ENCODE data around the gene EXOSC9. TPM values are rescaled to one million over a fixed set of nuclear protein-coding genes. Genes with fewer than 3 reads are reported as not detected.

The EXOSC9 gene
- total RNA-seq, 2 experiments from 2014 or later, result 58.4 to 66.0 TPM

DNA sequence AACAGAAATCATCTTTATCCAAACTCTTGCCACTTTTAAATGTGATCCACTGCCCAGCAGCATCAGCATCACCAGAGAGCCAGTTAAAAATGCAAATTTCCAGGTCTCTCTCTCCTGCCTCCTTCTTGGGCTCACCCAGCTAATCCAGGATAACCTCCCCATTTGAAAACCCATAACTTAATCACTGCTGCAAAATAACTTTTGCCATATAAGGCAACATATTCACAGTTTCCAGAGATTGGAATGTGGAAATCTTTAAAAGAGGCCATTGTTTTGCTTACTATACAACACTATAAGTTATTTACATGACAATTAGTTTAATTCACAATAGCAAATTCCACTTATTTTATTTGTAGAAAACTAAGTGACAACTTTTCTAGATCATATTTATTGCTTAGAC, 4.8 kb upstream of the EXOSC9 start:
- Histone ChIP-seq H3K4me1 (ENCODE audit: insufficient read depth, low read length, poor library complexity, severe bottlenecking) (peaks cover 34% of the 10 kb centered on the region), H3K4me3 (ENCODE audit: low read depth, low read length, poor library complexity, severe bottlenecking) (no peak overlapping the region), H2AFZ (ENCODE audit: low read length) (peak overlapping the region; percentile 89), H3K27ac (ENCODE audit: low read depth, low read length, poor library complexity, severe bottlenecking) (no peak overlapping the region), H3K36me3 (ENCODE audit: insufficient read depth, low read length) (no peaks in the 10 kb centered on the region), H3K4me2 (ENCODE audit: low read length) (peak overlapping the region; percentile 39), H3K9me3 (ENCODE audit: low read length) (no peaks in the 10 kb centered on the region), H4K20me1 (ENCODE audit: insufficient read depth, low read length) (no peaks in the 10 kb centered on the region), H3K9me2 (ENCODE audit: insufficient read depth, low read length) (no peaks in the 10 kb centered on the region), H3K79me2 (ENCODE audit: insufficient read depth, low read depth, low read length) (peaks cover 1% of the 10 kb centered on the region)
- no peak for DNase-seq (ENCODE audit: low spot score)
- BruUV-seq (replicated peaks), result no TSS peak
- intact Hi-C loops (cut with micrococcal nuclease; ENCODE audit: unreplicated experiment), result no loop called here
- ChIA-PET CTCF (ENCODE audit: unreplicated experiment) (no interaction called here), POLR2A (interaction anchor here (0.8 to 1.0 kb wide), 2 partner anchors 33 to 1776 kb away, joined by 3 to 4 read pairs; no protein-coding TSS in a partner anchor)
- TF ChIP-seq, protein P1, sequence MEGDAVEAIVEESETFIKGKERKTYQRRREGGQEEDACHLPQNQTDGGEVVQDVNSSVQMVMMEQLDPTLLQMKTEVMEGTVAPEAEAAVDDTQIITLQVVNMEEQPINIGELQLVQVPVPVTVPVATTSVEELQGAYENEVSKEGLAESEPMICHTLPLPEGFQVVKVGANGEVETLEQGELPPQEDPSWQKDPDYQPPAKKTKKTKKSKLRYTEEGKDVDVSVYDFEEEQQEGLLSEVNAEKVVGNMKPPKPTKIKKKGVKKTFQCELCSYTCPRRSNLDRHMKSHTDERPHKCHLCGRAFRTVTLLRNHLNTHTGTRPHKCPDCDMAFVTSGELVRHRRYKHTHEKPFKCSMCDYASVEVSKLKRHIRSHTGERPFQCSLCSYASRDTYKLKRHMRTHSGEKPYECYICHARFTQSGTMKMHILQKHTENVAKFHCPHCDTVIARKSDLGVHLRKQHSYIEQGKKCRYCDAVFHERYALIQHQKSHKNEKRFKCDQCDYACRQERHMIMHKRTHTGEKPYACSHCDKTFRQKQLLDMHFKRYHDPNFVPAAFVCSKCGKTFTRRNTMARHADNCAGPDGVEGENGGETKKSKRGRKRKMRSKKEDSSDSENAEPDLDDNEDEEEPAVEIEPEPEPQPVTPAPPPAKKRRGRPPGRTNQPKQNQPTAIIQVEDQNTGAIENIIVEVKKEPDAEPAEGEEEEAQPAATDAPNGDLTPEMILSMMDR (conservative IDR thresholded peaks at IDR 0.05; ENCODE audit: low read length), result no peak
- no peak for TF ChIP-seq EZH2phosphoT487 (IDR thresholded peaks at IDR 0.05; ENCODE audit: borderline replicate concordance, low read depth, low read length)

DNA sequence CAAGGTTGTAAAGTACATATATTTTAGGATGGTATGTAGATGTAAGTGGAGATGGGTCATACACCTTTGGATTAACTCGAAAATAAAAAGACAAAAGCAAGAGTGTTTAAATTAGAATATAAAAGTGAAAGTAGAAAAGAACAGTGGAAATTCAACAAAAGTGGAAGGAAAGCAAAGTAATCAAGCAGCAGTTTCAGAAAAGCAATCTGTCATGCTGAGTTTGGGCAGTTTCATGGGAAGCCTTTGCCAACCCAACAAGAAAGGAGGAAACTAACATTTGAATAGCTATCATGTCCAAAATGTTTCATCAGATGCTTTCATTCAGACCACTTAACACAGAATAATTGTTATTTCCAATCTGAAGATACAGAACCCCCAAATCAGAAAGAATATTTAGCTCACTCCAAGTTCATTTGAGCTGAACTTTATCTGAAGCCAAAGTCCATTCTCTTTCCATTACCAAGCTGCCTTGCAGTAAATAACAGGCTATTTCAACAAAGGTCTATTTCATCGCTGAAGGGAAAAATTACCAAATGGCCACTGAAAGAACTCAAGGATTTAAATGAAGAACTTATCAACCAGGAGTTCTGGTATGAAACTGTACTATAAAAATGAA, 1.8 kb upstream of the EXOSC9 start:
- H2AFZ ChIP-seq (ENCODE audit: low read length), result peak overlapping the region; percentile 96
- peaks cover 17% of the 10 kb centered on the region for H3K36me3 ChIP-seq (ENCODE audit: insufficient read depth, low read length)
- H3K4me3 ChIP-seq (ENCODE audit: low read depth, low read length, poor library complexity, severe bottlenecking), result no peak overlapping the region
- POLR2A ChIA-PET, result interaction anchor here (0.6 to 3.8 kb wide), 8 partner anchors 9 to 174 kb away, joined by 3 to 22 read pairs (median 3); partner anchors contain the start of genes BBS7 and CCNA2
- H3K9me3 ChIP-seq (ENCODE audit: low read length), result no peaks in the 10 kb centered on the region
- H3K4me2 ChIP-seq (ENCODE audit: low read length), result peak overlapping the region; percentile 97
- TF ChIP-seq, protein P1 (conservative IDR thresholded peaks at IDR 0.05; ENCODE audit: low read length), result no peak
- TF ChIP-seq EZH2phosphoT487 (IDR thresholded peaks at IDR 0.05; ENCODE audit: borderline replicate concordance, low read depth, low read length), result no peak
- H3K4me1 ChIP-seq (ENCODE audit: insufficient read depth, low read length, poor library complexity, severe bottlenecking), result peaks cover 45% of the 10 kb centered on the region
- BruUV-seq (replicated peaks), result no TSS peak
- no peaks in the 10 kb centered on the region for H4K20me1 ChIP-seq (ENCODE audit: insufficient read depth, low read length)
- CTCF ChIA-PET (ENCODE audit: unreplicated experiment), result no interaction called here
- intact Hi-C loops (cut with micrococcal nuclease; ENCODE audit: unreplicated experiment), result no loop called here
- no peak overlapping the region for H3K27ac ChIP-seq (ENCODE audit: low read depth, low read length, poor library complexity, severe bottlenecking)
- no peak for DNase-seq (ENCODE audit: low spot score)
- peaks cover 31% of the 10 kb centered on the region for H3K79me2 ChIP-seq (ENCODE audit: insufficient read depth, low read depth, low read length)
- no peaks in the 10 kb centered on the region for H3K9me2 ChIP-seq (ENCODE audit: insufficient read depth, low read length)

DNA sequence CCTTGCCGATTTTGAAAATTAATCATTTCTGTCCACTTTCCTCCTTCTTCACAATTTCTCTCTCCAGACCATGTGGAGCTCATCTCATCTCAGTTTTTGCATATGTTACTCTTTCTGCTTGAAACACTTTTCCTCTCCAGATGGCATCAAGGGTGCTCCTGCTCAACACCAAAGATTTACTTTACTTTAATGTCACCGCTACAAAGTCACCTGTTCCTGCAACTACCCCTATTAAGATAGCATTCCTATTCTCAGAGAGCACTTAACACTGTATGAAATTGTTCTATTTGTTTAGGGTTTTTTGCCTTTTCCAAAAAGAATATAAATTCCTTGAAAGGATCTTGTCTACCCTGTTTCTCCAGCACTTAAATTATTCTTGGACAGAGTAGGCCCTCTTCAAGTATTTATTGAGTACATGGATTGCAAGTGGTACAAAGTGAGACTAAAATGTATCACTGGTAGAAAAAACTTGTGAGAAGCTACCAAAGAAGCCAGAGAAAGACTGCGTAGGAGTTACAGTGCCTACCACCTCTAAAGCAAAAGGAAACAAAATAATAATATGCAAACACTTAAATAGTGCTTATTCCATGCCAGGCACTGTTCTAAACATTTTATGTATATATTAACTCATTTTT, 1.1 kb upstream of the EXOSC9 start:
- CTCF ChIA-PET (ENCODE audit: unreplicated experiment), result no interaction called here
- no TSS peak for BruUV-seq (replicated peaks)
- H3K4me3 ChIP-seq (ENCODE audit: low read depth, low read length, poor library complexity, severe bottlenecking), result peak overlapping the region; percentile 95

More for the DNA sequence above, 1.1 kb upstream of the EXOSC9 start:
- Histone ChIP-seq H3K4me2 (ENCODE audit: low read length) (peak overlapping the region; percentile 97), H3K79me2 (ENCODE audit: insufficient read depth, low read depth, low read length) (peaks cover 38% of the 10 kb centered on the region), H3K9me2 (ENCODE audit: insufficient read depth, low read length) (no peaks in the 10 kb centered on the region), H3K4me1 (ENCODE audit: insufficient read depth, low read length, poor library complexity, severe bottlenecking) (peaks cover 45% of the 10 kb centered on the region), H3K36me3 (ENCODE audit: insufficient read depth, low read length) (peaks cover 24% of the 10 kb centered on the region), H2AFZ (ENCODE audit: low read length) (peak overlapping the region; percentile 96; the same call in 1 of the 2 replicates), H3K9me3 (ENCODE audit: low read length) (no peaks in the 10 kb centered on the region), H4K20me1 (ENCODE audit: insufficient read depth, low read length) (no peaks in the 10 kb centered on the region), H3K27ac (ENCODE audit: low read depth, low read length, poor library complexity, severe bottlenecking) (peak overlapping the region; percentile 87)
- intact Hi-C loops (cut with micrococcal nuclease; ENCODE audit: unreplicated experiment), result no loop called here
- no peak for DNase-seq (ENCODE audit: low spot score)
- POLR2A ChIA-PET, result interaction anchor here (0.6 to 3.8 kb wide), 9 partner anchors 9 to 173 kb away, joined by 3 to 22 read pairs (median 3); partner anchors contain the start of genes BBS7 and CCNA2
- TF ChIP-seq, protein P1 (conservative IDR thresholded peaks at IDR 0.05; ENCODE audit: low read length), result no peak
- TF ChIP-seq EZH2phosphoT487 (IDR thresholded peaks at IDR 0.05; ENCODE audit: borderline replicate concordance, low read depth, low read length), result no peak

All from OCI-LY7 (cell line).